SK-N-SH (cell line): ENCODE data around the gene CPLANE1. TPM values are rescaled to one million over a fixed set of nuclear protein-coding genes. Genes with fewer than 3 reads are reported as not detected.

Source experiments
- CTCF ChIA-PET: fragments of 300-600, 350-600 bp; formaldehyde crosslinking; extraction: SDS; loops from one replicate; lab custom pipeline; 2021; lab: Yijun Ruan, JAX
- POLR2A ChIA-PET: fragments of 350-600 bp; sonication (Branson Sonifier 250); formaldehyde crosslinking; extraction: SDS; loops from one replicate; lab custom pipeline; 2020; ENCODE audit warnings: antibody characterized with exemption, inconsistent platforms; lab: Yijun Ruan, JAX
- DNase-seq: peaks from one replicate; pipeline ENCODE4 v3.0.0; 2012
- H2AFZ ChIP-seq: fragments of 200-600 bp; sonication (generic); 2 replicates; pipeline ENCODE4 v1.8.1; 2016; ENCODE audit warnings: antibody characterized with exemption, mild to moderate bottlenecking, low read depth
- H3F3A ChIP-seq: fragments of 200-600 bp; sonication (generic); replicated peaks from 2 replicates; pipeline ENCODE3; 2016; ENCODE audit warnings: antibody characterized with exemption, mild to moderate bottlenecking; ENCODE audit not compliant: insufficient read depth
- H3K27ac ChIP-seq, 2 experiments: fragments of 200-500 bp in 1 of 2; fragments of 200-600 bp in 1 of 2; sonication (Bioruptor generic) in 1 of 2; sonication (generic), shearing (Covaris generic) in 1 of 2; 2 replicates each; pipeline versions ENCODE4 v1.5.1 to v1.6.1; 2014 to 2016; ENCODE audit warnings: low read depth in 2 of 2, inconsistent platforms in 1 of 2, low read length in 1 of 2, mild to moderate bottlenecking in 1 of 2, mixed read lengths in 1 of 2
- H3K27me3 ChIP-seq: fragments of 200-600 bp; sonication (generic), shearing (Covaris generic); 2 replicates; pipeline ENCODE4 v1.6.1; 2016; ENCODE audit warnings: mixed run types; ENCODE audit not compliant: insufficient read depth
- H3K36me3 ChIP-seq, 2 experiments: fragments of 200-500 bp in 1 of 2; fragments of 200-600 bp in 1 of 2; sonication (Bioruptor generic) in 1 of 2; sonication (generic) in 1 of 2; replicated peaks in 1 of 2; 2 replicates each; pipeline versions ENCODE3 to v1.5.1; 2014 to 2016; ENCODE audit warnings: low read length in 1 of 2, mild to moderate bottlenecking in 1 of 2; ENCODE audit not compliant: insufficient read depth in 2 of 2, control insufficient read depth in 1 of 2
- H3K4me1 ChIP-seq, 2 experiments: fragments of 200-500 bp in 1 of 2; fragments of 200-600 bp in 1 of 2; sonication (Bioruptor generic) in 1 of 2; sonication (generic), shearing (Covaris generic) in 1 of 2; 2 replicates each; pipeline versions ENCODE4 v1.5.1 to v1.6.1; 2014 to 2016; ENCODE audit warnings: low read depth in 1 of 2, low read length in 1 of 2, mixed run types in 1 of 2; ENCODE audit not compliant: insufficient read depth in 2 of 2, control insufficient read depth in 1 of 2
- H3K4me2 ChIP-seq: fragments of 200-600 bp; sonication (generic), shearing (Covaris generic); 2 replicates; pipeline ENCODE4 v1.6.1; 2017; ENCODE audit warnings: mixed run types
- H3K4me3 ChIP-seq, 2 experiments: fragments of 200-500 bp in 1 of 2; fragments of 200-600 bp in 1 of 2; sonication (Bioruptor generic) in 1 of 2; sonication (generic), shearing (Covaris generic) in 1 of 2; 2 replicates each; pipeline versions ENCODE4 v1.5.1 to v1.8.1; 2014 to 2016; ENCODE audit warnings: low read depth in 2 of 2, inconsistent platforms in 1 of 2, low read length in 1 of 2, mild to moderate bottlenecking in 1 of 2, mixed read lengths in 1 of 2, moderate library complexity in 1 of 2
- H3K79me2 ChIP-seq: fragments of 200-600 bp; sonication (generic); 2 replicates; pipeline ENCODE4 v1.8.1; 2017; ENCODE audit warnings: mild to moderate bottlenecking; ENCODE audit not compliant: insufficient read depth
- H3K9ac ChIP-seq: fragments of 200-600 bp; sonication (generic); 2 replicates; pipeline ENCODE4 v1.6.1; 2017; ENCODE audit warnings: mixed run types
- H3K9me2 ChIP-seq: fragments of 200-600 bp; sonication (generic); 2 replicates; pipeline ENCODE4 v1.6.1; 2017; ENCODE audit warnings: mixed run types
- H3K9me3 ChIP-seq: fragments of 200-600 bp; sonication (generic); 2 replicates; pipeline ENCODE4 v1.6.1; 2017; ENCODE audit warnings: mixed run types, mild to moderate bottlenecking, moderate library complexity
- H4K20me1 ChIP-seq: fragments of 200-600 bp; sonication (generic); 2 replicates; pipeline ENCODE4 v1.6.1; 2017; ENCODE audit warnings: mild to moderate bottlenecking, mixed run types; ENCODE audit not compliant: insufficient read depth
- ELF1 ChIP-seq: IDR thresholded peaks from 2 replicates; pipeline ENCODE4 v1.4.0; 2012
- EZH2phosphoT487 ChIP-seq: fragments of 200-600 bp; sonication (generic); IDR thresholded peaks from 2 replicates; pipeline ENCODE4 v1.6.1; 2017; ENCODE audit warnings: low read depth, mixed run types, mild to moderate bottlenecking, antibody characterized with exemption, moderate library complexity, borderline replicate concordance
- FOXJ3 ChIP-seq: sonication (generic); formaldehyde crosslinking; IDR thresholded peaks from 2 replicates; pipeline ENCODE4 v1.5.1; 2020; ENCODE audit warnings: mild to moderate bottlenecking, missing genetic modification reagents
- GABPA ChIP-seq: IDR thresholded peaks from 2 replicates; pipeline ENCODE4 v1.4.0; 2012; ENCODE audit warnings: low read depth, mild to moderate bottlenecking
- GATA2 ChIP-seq: sonication (generic); formaldehyde crosslinking; IDR thresholded peaks from 2 replicates; pipeline ENCODE4 v1.5.0; 2020; ENCODE audit warnings: mild to moderate bottlenecking, missing genetic modification reagents
- JUND ChIP-seq: IDR thresholded peaks from 2 replicates; pipeline ENCODE4 v1.4.0; 2012
- MEF2A ChIP-seq: IDR thresholded peaks from 2 replicates; pipeline ENCODE4 v1.4.0; 2012; ENCODE audit warnings: low read depth, borderline replicate concordance
- MXI1 ChIP-seq: IDR thresholded peaks from 2 replicates; pipeline ENCODE4 v1.6.1; 2012; ENCODE audit warnings: mild to moderate bottlenecking, low read depth, low read length, improper control_type of control experiment
- RFX5 ChIP-seq: IDR thresholded peaks from 2 replicates; pipeline ENCODE4 v1.6.1; 2012; ENCODE audit warnings: mild to moderate bottlenecking, improper control_type of control experiment, low read length
- SIN3A ChIP-seq: IDR thresholded peaks from 2 replicates; pipeline ENCODE4 v1.6.1; 2012; ENCODE audit warnings: low read depth, mild to moderate bottlenecking, low read length, moderate library complexity, borderline replicate concordance
- TAF1 ChIP-seq: IDR thresholded peaks from 2 replicates; pipeline ENCODE4 v1.6.1; 2012; ENCODE audit warnings: low read depth, mild to moderate bottlenecking, low read length, moderate library complexity, borderline replicate concordance
- TCF12 ChIP-seq: IDR thresholded peaks from 2 replicates; pipeline ENCODE4 v1.4.0; 2012
- YY1 ChIP-seq: IDR thresholded peaks from 2 replicates; pipeline ENCODE4 v1.4.0; 2012; ENCODE audit warnings: low read depth, mild to moderate bottlenecking
- WGBS: methylation state at CpG from one replicate; pipeline ENCODE4 v1.1.6; 2017; ENCODE audit warnings: low lambda C conversion rate; 5-methylcytosine and 5-hydroxymethylcytosine counted together
- polyA plus RNA-seq, 3 experiments: library from polyadenylated mRNA; depleted of rRNA; stranded (reverse); fragments of >200 nt; gene quantifications; 2 replicates each; pipeline ENCODE4 v1.2.3, GENCODE V29; 2012
- TF ChIP-seq, protein P1 (sequence below): fragments of 150-350 bp; IDR thresholded peaks from 2 replicates; pipeline ENCODE4 v1.6.1; 2017; ENCODE audit warnings: antibody characterized with exemption, low read length, low read depth, borderline replicate concordance
- TF ChIP-seq, protein P2 (sequence below): fragments of 200-600 bp; sonication (generic); IDR thresholded peaks from 2 replicates; pipeline ENCODE4 v1.6.1; 2017; ENCODE audit warnings: antibody characterized with exemption, mild to moderate bottlenecking, moderate library complexity
- TF ChIP-seq, protein P3 (sequence below): IDR thresholded peaks from 2 replicates; pipeline ENCODE4 v1.4.0; 2012; ENCODE audit warnings: low read depth, borderline replicate concordance
- TF ChIP-seq, protein P4 (sequence below): fragments of 150-350 bp; IDR thresholded peaks from 2 replicates; pipeline ENCODE4 v1.6.1; 2016; ENCODE audit warnings: mild to moderate bottlenecking, low read depth, low read length

Gene CPLANE1
- polyA plus RNA-seq, 1 of the 3 experiments (the other 2 are of a cell fraction): 3.6 TPM

DNA sequence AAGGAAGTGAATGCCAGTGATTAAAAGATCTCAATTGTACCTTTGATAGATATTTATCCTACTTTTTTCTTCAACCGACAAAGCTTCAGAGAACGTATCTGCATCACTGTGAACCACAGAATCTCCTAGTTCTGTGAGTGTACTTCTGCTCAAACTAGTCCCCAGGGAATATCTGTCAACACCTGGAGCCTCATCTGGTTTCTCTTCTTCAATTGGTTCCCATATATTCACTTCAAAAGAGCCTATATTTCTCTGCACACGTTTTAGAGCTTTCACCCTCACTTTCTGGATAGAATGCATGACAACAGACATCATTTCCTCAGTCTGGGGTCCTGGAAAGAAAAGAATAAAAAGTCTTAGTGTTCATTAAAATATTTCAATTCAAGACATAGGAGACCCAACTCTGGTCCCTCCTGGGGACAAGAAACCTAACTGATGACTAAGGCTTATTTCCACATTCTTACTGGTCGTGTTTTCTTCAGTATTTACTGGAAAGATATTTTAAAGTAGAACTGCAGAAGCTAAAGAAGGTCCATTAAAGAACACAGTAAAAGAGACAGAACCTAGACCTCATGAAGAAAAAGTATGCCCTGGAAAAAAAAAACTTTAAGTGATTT is 64.3 kb downstream of the CPLANE1 start:
- Histone ChIP-seq H4K20me1 (no peaks in the 10 kb centered on the region), H3K4me3 (no peak overlapping the region), H3K9me2 (no peaks in the 10 kb centered on the region), H3K27me3 (no peaks in the 10 kb centered on the region), H3K36me3 (peaks cover 51 to 76% of the 10 kb centered on the region in 2 experiments), H3K79me2 (no peaks in the 10 kb centered on the region), H2AFZ (no peak overlapping the region), H3F3A (no peaks in the 10 kb centered on the region), H3K27ac (no peak overlapping the region), H3K9me3 (no peaks in the 10 kb centered on the region), H3K4me1 (no peaks in the 10 kb centered on the region), H3K4me2 (no peak overlapping the region), H3K9ac (no peak overlapping the region)
- no peak for TF ChIP-seq GATA2 (CRISPR knock-in tag)
- no peak for TF ChIP-seq SIN3A
- TF ChIP-seq TAF1: no peak
- no peak for TF ChIP-seq RFX5
- TF ChIP-seq, protein P1, sequence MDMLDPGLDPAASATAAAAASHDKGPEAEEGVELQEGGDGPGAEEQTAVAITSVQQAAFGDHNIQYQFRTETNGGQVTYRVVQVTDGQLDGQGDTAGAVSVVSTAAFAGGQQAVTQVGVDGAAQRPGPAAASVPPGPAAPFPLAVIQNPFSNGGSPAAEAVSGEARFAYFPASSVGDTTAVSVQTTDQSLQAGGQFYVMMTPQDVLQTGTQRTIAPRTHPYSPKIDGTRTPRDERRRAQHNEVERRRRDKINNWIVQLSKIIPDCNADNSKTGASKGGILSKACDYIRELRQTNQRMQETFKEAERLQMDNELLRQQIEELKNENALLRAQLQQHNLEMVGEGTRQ: no peak
- no peak for TF ChIP-seq JUND
- TF ChIP-seq FOXJ3: no peak
- no peak for TF ChIP-seq MEF2A
- TF ChIP-seq, protein P2, sequence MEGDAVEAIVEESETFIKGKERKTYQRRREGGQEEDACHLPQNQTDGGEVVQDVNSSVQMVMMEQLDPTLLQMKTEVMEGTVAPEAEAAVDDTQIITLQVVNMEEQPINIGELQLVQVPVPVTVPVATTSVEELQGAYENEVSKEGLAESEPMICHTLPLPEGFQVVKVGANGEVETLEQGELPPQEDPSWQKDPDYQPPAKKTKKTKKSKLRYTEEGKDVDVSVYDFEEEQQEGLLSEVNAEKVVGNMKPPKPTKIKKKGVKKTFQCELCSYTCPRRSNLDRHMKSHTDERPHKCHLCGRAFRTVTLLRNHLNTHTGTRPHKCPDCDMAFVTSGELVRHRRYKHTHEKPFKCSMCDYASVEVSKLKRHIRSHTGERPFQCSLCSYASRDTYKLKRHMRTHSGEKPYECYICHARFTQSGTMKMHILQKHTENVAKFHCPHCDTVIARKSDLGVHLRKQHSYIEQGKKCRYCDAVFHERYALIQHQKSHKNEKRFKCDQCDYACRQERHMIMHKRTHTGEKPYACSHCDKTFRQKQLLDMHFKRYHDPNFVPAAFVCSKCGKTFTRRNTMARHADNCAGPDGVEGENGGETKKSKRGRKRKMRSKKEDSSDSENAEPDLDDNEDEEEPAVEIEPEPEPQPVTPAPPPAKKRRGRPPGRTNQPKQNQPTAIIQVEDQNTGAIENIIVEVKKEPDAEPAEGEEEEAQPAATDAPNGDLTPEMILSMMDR: no peak
- TF ChIP-seq GABPA: no peak
- no peak for TF ChIP-seq MXI1
- TF ChIP-seq ELF1: no peak
- TF ChIP-seq YY1: no peak
- no peak for TF ChIP-seq EZH2phosphoT487
- ChIA-PET CTCF (interaction anchor here (1.5 kb wide), 1 partner anchor 12 kb away, joined by 3 read pairs; no protein-coding TSS in a partner anchor), POLR2A (no interaction called here)
- DNase-seq: no peak
- WGBS: 91% methylated on average over 4 of the region's 4 CpGs

DNA sequence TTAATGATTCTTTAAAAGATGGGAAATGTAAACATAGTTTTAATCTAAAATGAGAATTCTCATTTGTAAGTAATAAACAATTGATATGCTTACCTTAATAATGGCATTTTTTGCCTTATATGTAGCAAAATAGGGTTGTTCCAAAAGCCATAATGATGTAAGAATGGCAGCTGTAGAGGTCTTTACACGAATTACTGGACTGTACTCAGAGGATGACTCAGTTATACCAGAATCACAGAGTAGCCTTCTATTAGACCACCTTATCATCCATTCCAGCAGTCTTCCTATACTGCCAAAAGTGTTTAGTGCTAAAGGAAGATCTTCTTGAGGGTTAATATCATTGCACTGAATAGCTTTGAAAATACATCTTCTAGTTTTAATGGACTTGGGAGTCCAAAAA is 66.5 kb downstream of the CPLANE1 start:
- WGBS: 27% methylated on average over 1 of the region's 1 CpG

More for the DNA sequence above, 66.5 kb downstream of the CPLANE1 start:
- no peak overlapping the region for H3K27ac ChIP-seq
- no peak overlapping the region for H3K4me2 ChIP-seq
- H3K9me3 ChIP-seq: no peaks in the 10 kb centered on the region
- no peaks in the 10 kb centered on the region for H4K20me1 ChIP-seq
- no peak overlapping the region for H2AFZ ChIP-seq
- ChIA-PET POLR2A (no interaction called here), CTCF (interaction anchor here (1.2 kb wide), 1 partner anchor 21 kb away, joined by 4 read pairs; no protein-coding TSS in a partner anchor)
- H3K9ac ChIP-seq: no peak overlapping the region
- no peaks in the 10 kb centered on the region for H3K27me3 ChIP-seq
- DNase-seq: no peak
- no peaks in the 10 kb centered on the region for H3F3A ChIP-seq
- H3K79me2 ChIP-seq: no peaks in the 10 kb centered on the region
- no peak overlapping the region for H3K4me3 ChIP-seq
- no peaks in the 10 kb centered on the region for H3K9me2 ChIP-seq
- H3K36me3 ChIP-seq: peaks cover 55 to 89% of the 10 kb centered on the region in 2 experiments
- H3K4me1 ChIP-seq: no peaks in the 10 kb centered on the region
- TF ChIP-seq, protein P1: no peak
- no peak for TF ChIP-seq ELF1
- TF ChIP-seq, protein P3, sequence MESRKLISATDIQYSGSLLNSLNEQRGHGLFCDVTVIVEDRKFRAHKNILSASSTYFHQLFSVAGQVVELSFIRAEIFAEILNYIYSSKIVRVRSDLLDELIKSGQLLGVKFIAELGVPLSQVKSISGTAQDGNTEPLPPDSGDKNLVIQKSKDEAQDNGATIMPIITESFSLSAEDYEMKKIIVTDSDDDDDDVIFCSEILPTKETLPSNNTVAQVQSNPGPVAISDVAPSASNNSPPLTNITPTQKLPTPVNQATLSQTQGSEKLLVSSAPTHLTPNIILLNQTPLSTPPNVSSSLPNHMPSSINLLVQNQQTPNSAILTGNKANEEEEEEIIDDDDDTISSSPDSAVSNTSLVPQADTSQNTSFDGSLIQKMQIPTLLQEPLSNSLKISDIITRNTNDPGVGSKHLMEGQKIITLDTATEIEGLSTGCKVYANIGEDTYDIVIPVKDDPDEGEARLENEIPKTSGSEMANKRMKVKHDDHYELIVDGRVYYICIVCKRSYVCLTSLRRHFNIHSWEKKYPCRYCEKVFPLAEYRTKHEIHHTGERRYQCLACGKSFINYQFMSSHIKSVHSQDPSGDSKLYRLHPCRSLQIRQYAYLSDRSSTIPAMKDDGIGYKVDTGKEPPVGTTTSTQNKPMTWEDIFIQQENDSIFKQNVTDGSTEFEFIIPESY: no peak
- TF ChIP-seq, protein P4, sequence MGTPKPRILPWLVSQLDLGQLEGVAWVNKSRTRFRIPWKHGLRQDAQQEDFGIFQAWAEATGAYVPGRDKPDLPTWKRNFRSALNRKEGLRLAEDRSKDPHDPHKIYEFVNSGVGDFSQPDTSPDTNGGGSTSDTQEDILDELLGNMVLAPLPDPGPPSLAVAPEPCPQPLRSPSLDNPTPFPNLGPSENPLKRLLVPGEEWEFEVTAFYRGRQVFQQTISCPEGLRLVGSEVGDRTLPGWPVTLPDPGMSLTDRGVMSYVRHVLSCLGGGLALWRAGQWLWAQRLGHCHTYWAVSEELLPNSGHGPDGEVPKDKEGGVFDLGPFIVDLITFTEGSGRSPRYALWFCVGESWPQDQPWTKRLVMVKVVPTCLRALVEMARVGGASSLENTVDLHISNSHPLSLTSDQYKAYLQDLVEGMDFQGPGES: no peak
- TF ChIP-seq RFX5: no peak
- TF ChIP-seq GABPA: no peak
- no peak for TF ChIP-seq YY1
- TF ChIP-seq TCF12: no peak
- TF ChIP-seq, all 33 proteins: peak for 0
